ENCODE results near the gene TCEANC. TPM values are rescaled to one million over a fixed set of nuclear protein-coding genes. Genes with fewer than 3 reads are reported as not detected.

Gene TCEANC
- total RNA-seq, 1 donor from 2014 or later, result 8.4 TPM

- Histone ChIP-seq H3K4me3 (no peak overlapping the region), H3K27ac (no peak overlapping the region), H3K9me3 (no peaks in the 10 kb centered on the region), H3K36me3 (no peaks in the 10 kb centered on the region), H3K4me1 (no peaks in the 10 kb centered on the region), H3K27me3 (ENCODE audit: low read depth) (no peaks in the 10 kb centered on the region)
- intact Hi-C loops (cut with DNase I), result no loop called here
- TF ChIP-seq CTCF (IDR thresholded peaks at IDR 0.05), result no peak
- ATAC-seq, result no peak
- no peak for DNase-seq
These were observed 31.4 kb downstream of the TCEANC start for GRCh38 chrX:13684361-13684760.

- intact Hi-C loops (cut with DNase I), result no loop called here
- Histone ChIP-seq H3K27me3 (ENCODE audit: low read depth) (no peaks in the 10 kb centered on the region), H3K9me3 (no peaks in the 10 kb centered on the region), H3K4me3 (no peak overlapping the region), H3K4me1 (no peaks in the 10 kb centered on the region), H3K27ac (no peak overlapping the region), H3K36me3 (no peaks in the 10 kb centered on the region)
- DNase-seq (no peak), ATAC-seq (no peak)
- no peak for TF ChIP-seq CTCF (IDR thresholded peaks at IDR 0.05)
These were observed 32.3 kb downstream of the TCEANC start for GRCh38 chrX:13685126-13685763.

- intact Hi-C loops (cut with DNase I), result no loop called here
- Histone ChIP-seq H3K36me3 (no peaks in the 10 kb centered on the region), H3K4me1 (no peaks in the 10 kb centered on the region), H3K27ac (no peak overlapping the region), H3K9me3 (no peaks in the 10 kb centered on the region), H3K27me3 (ENCODE audit: low read depth) (no peaks in the 10 kb centered on the region), H3K4me3 (no peak overlapping the region)
- ATAC-seq (no peak), DNase-seq (no peak)
- no peak for TF ChIP-seq CTCF (IDR thresholded peaks at IDR 0.05)
These were observed 34.3 kb downstream of the TCEANC start for GRCh38 chrX:13687203-13687602.

- H3K36me3 ChIP-seq, result no peaks in the 10 kb centered on the region
- DNase-seq (no peak), ATAC-seq (peak in 1 of 2 donors; percentile 18)
- TF ChIP-seq CTCF (IDR thresholded peaks at IDR 0.05), result no peak
- peak overlapping the region; percentile 63 for H3K4me3 ChIP-seq
- intact Hi-C loops (cut with DNase I), result no loop called here
- peak overlapping the region; percentile 94 for H3K27ac ChIP-seq
- H3K4me1 ChIP-seq, result peaks cover 3% of the 10 kb centered on the region
- H3K9me3 ChIP-seq, result no peaks in the 10 kb centered on the region
- H3K27me3 ChIP-seq (ENCODE audit: low read depth), result no peaks in the 10 kb centered on the region
These were observed 35.5 kb downstream of the TCEANC start for GRCh38 chrX:13688384-13688957.

GRCh38 chrX:13688958-13689740 lies 36.2 kb downstream of the TCEANC start, which contains the start of gene RAB9A:
TSS of gene RAB9A (plus strand) at chrX:13689128. CDS start at chrX:13708747, 19,619 bp downstream.
- TF ChIP-seq CTCF (IDR thresholded peaks at IDR 0.05), result no peak
- Histone ChIP-seq H3K4me1 (peaks cover 10% of the 10 kb centered on the region), H3K4me3 (peak within 1 kb of the TSS; percentile 63), H3K36me3 (no peaks in the 10 kb centered on the region), H3K9me3 (no peaks in the 10 kb centered on the region), H3K27me3 (ENCODE audit: low read depth) (no peaks in the 10 kb centered on the region), H3K27ac (peak within 1 kb of the TSS; percentile 94)
- intact Hi-C loops (cut with DNase I), result no loop called here
- DNase-seq, result peak; percentile 86
- ATAC-seq, result peak; percentile 99
